Astrocyte of the spinal cord (primary cell): ENCODE data around the gene HIVEP1.

Experiments used
- DNase-seq: peaks from one replicate; pipeline ENCODE4 v3.0.0; 2011; ENCODE audit warnings: low read depth, low spot score
- H3K4me3 ChIP-seq: 2 replicates; pipeline ENCODE4 v1.5.1; 2011; ENCODE audit warnings: low read depth, mild to moderate bottlenecking, low read length, moderate library complexity
- in situ Hi-C: cut with HindIII; loops from 2 replicates; pipeline ENCODE4 v1.10.0; 2017; ENCODE audit warnings: low sequenced_read_pairs
- TF ChIP-seq, protein P1 (sequence below): IDR thresholded peaks from 2 replicates; pipeline ENCODE4 v1.5.1; 2012; ENCODE audit warnings: low read depth, mild to moderate bottlenecking, low read length, inconsistent platforms

HIVEP1 gene

DNA sequence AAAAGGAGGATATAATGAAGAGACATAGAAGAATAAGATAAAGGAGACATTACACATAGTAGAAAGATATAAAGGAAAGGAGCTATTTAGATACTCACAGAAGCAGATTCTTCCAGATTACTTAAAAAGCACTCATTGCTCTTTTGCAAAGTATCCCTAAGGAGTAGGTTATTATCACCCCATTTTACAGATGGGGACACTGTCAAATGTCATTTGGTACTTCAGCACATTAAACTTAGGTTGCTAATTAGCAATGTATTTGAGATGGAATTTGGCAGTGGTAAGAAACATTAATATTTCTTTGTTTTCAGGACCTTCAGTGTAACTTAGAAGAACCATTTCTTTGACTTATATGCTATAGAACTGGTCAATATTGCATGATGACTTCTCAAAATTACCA, 11.9 kb upstream of the HIVEP1 start:
- no peak for DNase-seq
- TF ChIP-seq, protein P1, sequence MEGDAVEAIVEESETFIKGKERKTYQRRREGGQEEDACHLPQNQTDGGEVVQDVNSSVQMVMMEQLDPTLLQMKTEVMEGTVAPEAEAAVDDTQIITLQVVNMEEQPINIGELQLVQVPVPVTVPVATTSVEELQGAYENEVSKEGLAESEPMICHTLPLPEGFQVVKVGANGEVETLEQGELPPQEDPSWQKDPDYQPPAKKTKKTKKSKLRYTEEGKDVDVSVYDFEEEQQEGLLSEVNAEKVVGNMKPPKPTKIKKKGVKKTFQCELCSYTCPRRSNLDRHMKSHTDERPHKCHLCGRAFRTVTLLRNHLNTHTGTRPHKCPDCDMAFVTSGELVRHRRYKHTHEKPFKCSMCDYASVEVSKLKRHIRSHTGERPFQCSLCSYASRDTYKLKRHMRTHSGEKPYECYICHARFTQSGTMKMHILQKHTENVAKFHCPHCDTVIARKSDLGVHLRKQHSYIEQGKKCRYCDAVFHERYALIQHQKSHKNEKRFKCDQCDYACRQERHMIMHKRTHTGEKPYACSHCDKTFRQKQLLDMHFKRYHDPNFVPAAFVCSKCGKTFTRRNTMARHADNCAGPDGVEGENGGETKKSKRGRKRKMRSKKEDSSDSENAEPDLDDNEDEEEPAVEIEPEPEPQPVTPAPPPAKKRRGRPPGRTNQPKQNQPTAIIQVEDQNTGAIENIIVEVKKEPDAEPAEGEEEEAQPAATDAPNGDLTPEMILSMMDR: no peak
- no peak overlapping the region for H3K4me3 ChIP-seq
- in situ Hi-C loops: no loop called here

- H3K4me3 ChIP-seq: no peak overlapping the region
- in situ Hi-C loops: no loop called here
- no peak for DNase-seq
- TF ChIP-seq, protein P1: no peak
Observed at GRCh38 chr6:12001004-12001705, 11.0 kb upstream of the HIVEP1 start.

GRCh38 chr6:12001706-12002435, 10.2 kb upstream of the HIVEP1 start:
- TF ChIP-seq, protein P1: no peak
- no peak for DNase-seq
- no peak overlapping the region for H3K4me3 ChIP-seq
- in situ Hi-C loops: no loop called here

DNA sequence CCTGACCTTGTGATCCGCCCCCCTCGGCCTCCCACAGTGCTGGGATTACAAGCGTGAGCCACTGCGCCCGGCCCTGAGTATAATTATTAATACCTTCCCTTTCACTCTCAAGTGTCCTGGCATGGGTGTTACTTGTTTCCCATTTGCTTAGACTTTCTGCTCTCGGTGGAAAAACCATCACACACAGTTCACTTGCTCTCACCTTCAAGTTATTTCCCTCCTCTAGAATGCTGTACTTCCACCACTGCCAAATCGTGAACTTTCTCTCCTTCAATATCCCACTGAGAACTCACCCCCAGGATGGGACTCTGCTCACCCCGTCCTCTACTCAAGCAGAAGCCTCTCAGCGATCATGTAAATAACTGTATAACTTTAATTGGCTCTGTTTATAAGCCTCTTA, 4.6 kb upstream of the HIVEP1 start:
- in situ Hi-C loops: no loop called here
- TF ChIP-seq, protein P1: no peak
- no peak for DNase-seq
- H3K4me3 ChIP-seq: no peak overlapping the region

GRCh38 chr6:12007887-12008286, 4.2 kb upstream of the HIVEP1 start:
- H3K4me3 ChIP-seq: peak overlapping the region; percentile 76
- in situ Hi-C loops: no loop called here
- no peak for DNase-seq
- TF ChIP-seq, protein P1: no peak

DNA sequence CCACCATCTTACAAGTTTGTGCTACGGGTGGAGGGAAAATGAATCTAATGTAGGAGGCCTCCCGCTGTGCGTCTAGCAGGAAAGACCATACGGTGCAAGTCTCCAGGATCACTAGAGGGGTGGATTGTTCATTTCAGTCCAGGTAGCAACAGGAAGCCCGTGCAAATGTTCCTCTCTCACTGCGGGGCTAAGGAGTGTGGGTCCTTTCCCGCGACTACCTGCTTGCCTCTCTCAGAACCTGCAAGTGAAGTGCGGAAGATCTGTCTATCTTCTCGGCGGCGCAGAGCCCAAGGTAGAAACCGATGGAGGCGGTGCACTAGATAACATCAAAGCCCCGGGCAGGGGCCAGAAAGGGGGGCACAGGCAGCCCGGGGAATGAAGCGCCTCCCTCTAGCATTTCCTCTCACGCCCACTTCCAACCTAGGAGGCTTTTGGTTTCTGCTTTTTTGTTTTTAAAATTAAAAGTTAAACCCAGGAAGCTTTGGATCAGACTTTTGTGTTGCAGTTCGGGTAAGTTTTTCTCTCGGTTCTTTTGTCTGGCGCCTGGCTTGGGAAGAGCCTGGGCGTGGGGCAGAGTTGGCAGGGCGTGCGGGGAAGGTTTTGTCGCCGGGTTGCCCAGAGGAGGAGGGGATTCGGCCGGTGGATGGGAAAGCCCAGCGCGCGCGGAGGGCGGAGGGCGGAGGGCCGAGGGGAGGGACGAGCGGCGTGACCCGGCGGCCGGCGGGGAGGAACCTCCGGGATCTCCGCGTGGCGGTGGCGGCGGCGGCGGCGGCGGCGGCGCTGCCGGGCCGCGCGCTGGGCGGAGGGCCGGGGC, 3.5 kb upstream of the HIVEP1 start:
- peak; percentile 72 for DNase-seq
- in situ Hi-C loops: no loop called here
- TF ChIP-seq, protein P1: no peak
- peak overlapping the region; percentile 76 for H3K4me3 ChIP-seq
